ENCODE data around the gene CTNND2.
"Not testable (repeated sequence)": the region's sequence is repeated elsewhere in the genome, so short reads cannot be mapped to it uniquely, and the experiment has no call there.

The CTNND2 gene

GRCh38 chr5:11148810-11149539 is 755.3 kb downstream of the CTNND2 start:
- no peak for DNase-seq

GRCh38 chr5:11146171-11146570 is 758.1 kb downstream of the CTNND2 start:
- DNase-seq, result no peak

- DNase-seq, result no peak
Measured at GRCh38 chr5:11143456-11144267, 760.6 kb downstream of the CTNND2 start.

GRCh38 chr5:11139217-11139865 is 764.9 kb downstream of the CTNND2 start:
- DNase-seq, result no peak

GRCh38 chr5:11130131-11130530 is 774.1 kb downstream of the CTNND2 start:
- no peak for DNase-seq

- DNase-seq, result peak; percentile 61 to 87
Measured at GRCh38 chr5:11128021-11128420, 776.2 kb downstream of the CTNND2 start.

GRCh38 chr5:11126844-11127243 is 777.4 kb downstream of the CTNND2 start:
- peak; percentile 95 to 100 for DNase-seq

- no peak for DNase-seq
Measured at GRCh38 chr5:11121885-11122284, 782.4 kb downstream of the CTNND2 start.

GRCh38 chr5:11110128-11110527 is 794.1 kb downstream of the CTNND2 start:
- no peak for DNase-seq

- peak; percentile 60 to 88 for DNase-seq
Measured at GRCh38 chr5:11105696-11106095, 798.5 kb downstream of the CTNND2 start.

GRCh38 chr5:11104651-11105112 is 799.6 kb downstream of the CTNND2 start:
- DNase-seq, result no peak

GRCh38 chr5:11104210-11104609 is 800.0 kb downstream of the CTNND2 start:
- no peak for DNase-seq

GRCh38 chr5:11084111-11084510 is 820.1 kb downstream of the CTNND2 start:
- DNase-seq, result peak in 1 of 2 experiments; percentile 37

- DNase-seq, result no peak
Measured at GRCh38 chr5:11082404-11082945, 821.8 kb downstream of the CTNND2 start.

- DNase-seq, result no peak
Measured at GRCh38 chr5:11076945-11077613, 827.2 kb downstream of the CTNND2 start.

- DNase-seq, result peak; percentile 38 to 92
Measured at GRCh38 chr5:11075035-11075805, 829.0 kb downstream of the CTNND2 start.

GRCh38 chr5:11072568-11072967 is 831.7 kb downstream of the CTNND2 start:
- no peak for DNase-seq

GRCh38 chr5:11072076-11072475 is 832.2 kb downstream of the CTNND2 start:
- no peak for DNase-seq

GRCh38 chr5:11069041-11069440 is 835.2 kb downstream of the CTNND2 start:
- DNase-seq, result no peak

- DNase-seq, result not testable (repeated sequence)
Measured at GRCh38 chr5:11065723-11066122, 838.5 kb downstream of the CTNND2 start.

- no peak for DNase-seq
Measured at GRCh38 chr5:11064763-11065450, 839.3 kb downstream of the CTNND2 start.

Measured in NCI-H446 (cell line).